Activated T-cell treated with anti-CD3 and anti-CD28 coated beads for 48 hours (primary cell): ENCODE results near the gene LYRM4.
"Not testable (repeated sequence)": the region's sequence is repeated elsewhere in the genome, so short reads cannot be mapped to it uniquely, and the experiment has no call there.

Experiments used
- DNase-seq: peaks from one replicate; pipeline ENCODE4 v3.0.0-alpha.2; 2020; ENCODE audit warnings: low read depth

The LYRM4 gene

DNA sequence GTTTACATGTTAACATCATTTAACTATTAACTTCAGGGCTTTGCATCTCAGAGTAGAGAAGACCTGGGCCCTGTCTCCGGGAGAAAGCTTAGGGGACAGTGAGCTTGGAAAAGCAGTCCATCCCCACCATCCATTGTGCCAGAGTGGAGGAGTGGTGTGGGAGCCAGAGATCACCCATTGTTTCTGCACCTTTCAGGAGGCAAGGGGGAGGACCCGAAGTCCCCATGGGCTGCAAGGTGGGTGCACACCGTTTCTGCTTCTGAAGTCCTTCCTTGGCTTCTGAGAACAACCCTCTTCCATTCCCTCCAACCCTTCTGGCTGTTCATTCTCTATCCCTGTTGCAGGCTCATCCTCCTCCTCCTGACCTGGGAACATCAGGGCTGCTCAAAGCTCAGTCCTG lies 179.6 kb downstream of the LYRM4 start:
- DNase-seq: no peak

GRCh38 chr6:5080574-5080973 lies 180.2 kb downstream of the LYRM4 start:
- DNase-seq: no peak

GRCh38 chr6:5079692-5080091 lies 181.1 kb downstream of the LYRM4 start:
- DNase-seq: no peak

GRCh38 chr6:5078121-5078669 lies 182.6 kb downstream of the LYRM4 start:
- DNase-seq: no peak

DNA sequence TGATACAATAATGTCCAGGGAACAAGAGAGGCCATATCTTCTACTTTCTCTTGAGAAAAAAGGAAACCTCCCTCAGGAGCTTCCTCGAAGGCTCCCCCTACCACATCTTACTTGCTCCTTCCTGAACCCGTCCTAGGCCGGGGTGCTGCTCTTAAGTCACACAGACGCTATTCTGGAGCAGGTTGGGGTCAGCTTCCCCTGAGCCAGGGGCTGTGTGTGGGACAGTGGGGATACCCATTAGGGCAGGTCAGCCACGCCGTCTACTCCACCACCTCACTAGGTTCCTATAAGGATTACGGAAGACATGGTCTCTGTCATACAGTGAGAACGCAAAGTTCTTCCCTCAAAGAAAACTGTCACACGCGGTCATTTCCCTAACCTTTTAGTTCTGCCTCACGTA lies 183.8 kb downstream of the LYRM4 start:
- no peak for DNase-seq

DNA sequence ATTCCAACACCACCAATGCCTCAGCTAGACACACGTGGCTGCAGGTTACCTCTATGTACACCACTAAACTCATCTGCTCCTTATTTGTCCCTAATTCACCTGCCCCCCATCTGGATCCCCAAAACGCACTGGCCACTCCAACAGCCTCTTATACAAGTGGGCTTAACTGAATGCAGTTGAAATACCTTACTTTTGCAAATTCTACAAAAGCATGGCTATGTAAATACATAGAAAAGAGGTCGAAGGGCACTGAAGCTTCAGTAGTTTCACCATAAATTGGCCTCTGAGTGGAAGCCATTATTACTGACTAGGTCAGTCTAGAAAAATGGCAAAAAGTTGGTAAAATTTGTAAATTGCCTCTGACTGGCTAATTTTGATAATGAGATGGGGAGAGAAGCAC lies 186.8 kb downstream of the LYRM4 start:
- DNase-seq: no peak

DNA sequence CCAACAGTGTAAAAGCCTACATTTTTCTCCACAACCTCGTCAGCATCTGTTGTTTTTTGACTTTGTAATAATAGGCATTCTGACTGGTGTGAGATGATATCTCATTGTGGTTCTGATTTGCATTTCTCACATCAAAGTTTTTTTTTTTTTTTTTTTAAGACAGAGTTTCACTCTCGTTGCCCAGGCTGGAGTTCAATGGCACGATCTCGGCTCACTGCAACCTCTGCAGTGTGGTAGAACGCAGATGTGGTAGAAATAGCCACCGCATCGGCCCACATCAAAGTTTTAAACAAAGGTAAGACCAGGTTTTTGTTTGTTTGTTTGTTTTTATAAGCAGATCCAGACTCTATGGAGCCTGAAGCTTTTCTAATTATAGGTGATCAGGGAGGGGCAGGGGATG lies 188.3 kb downstream of the LYRM4 start:
- DNase-seq: no peak

DNA sequence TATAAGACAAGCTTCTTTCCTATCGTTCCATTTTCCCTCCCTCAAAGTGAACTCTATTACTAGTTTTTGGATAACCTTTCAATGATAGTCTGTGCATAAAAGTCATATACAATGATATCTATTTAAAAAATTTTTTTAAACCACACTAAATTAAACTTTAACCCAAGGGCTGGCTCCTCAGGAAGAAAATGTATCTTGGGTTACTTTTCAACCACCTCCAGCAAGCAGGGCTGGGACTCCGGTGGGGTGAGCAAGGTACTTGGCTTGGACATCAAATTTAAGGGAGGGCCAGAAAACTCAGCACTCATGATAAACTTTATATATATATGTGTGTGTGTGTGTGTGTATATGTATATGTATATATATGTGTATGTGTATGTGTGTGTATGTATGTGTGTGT lies 189.5 kb downstream of the LYRM4 start:
- DNase-seq: no peak

DNA sequence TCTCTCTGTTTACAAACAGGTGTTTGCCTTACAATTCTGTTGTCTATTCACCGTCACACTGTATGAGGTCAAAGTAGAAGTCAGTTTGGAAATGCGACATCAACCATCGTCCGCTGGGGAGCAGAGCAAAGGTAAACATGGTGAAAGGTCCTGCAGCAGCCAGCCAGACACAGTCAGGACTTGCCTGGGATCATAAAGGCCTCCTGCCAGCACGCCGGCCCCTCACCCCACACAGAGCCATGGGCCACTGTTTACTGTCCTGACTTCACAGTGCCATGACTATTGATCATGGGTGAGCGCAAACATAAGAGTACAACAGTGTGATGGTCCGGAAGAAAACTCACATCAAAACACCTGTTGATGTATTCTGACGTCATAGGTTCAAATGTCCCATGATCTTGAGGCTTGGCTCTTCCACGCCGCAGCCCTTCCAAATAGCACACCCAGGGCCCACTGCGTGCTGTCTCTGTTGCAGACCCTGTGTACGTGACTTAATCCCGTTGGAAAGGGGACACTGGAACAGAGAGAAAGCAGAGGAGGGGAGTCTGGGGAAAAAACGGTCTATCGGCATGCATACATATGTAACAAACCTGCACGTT lies 192.5 kb downstream of the LYRM4 start:
- no peak for DNase-seq

- no peak for DNase-seq
Observed at GRCh38 chr6:5067305-5067704, 193.4 kb downstream of the LYRM4 start.

DNA sequence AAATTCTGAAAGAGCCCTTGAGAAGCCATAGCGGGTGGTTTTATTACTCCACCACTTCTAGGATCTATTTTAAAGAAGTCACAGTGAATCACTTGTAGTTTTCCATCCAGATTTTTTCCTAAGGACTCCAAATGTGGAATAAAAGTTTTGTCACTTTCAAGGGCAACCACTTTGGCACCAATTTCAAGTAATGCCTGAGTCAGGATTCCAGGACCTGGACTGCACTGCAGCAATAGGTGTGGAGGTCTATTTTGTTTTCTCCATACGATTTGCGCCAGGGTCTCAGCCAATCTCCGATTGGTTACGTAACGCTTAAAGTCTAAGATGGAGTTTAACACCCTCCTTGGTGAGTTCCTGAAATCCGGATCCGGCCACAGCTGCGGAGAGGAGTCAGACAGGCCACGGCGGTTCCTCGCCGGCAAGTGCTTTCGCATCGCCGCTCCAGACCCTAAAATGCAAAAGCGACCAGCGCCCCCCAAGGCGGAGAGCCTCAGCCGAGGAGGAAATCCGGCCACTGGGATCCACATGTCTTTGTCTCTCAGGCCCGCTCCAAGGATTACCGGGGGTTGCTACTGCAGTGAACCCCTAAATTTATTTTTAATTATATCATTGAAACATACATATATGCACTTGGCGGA lies 194.2 kb downstream of the LYRM4 start:
- no peak for DNase-seq

DNA sequence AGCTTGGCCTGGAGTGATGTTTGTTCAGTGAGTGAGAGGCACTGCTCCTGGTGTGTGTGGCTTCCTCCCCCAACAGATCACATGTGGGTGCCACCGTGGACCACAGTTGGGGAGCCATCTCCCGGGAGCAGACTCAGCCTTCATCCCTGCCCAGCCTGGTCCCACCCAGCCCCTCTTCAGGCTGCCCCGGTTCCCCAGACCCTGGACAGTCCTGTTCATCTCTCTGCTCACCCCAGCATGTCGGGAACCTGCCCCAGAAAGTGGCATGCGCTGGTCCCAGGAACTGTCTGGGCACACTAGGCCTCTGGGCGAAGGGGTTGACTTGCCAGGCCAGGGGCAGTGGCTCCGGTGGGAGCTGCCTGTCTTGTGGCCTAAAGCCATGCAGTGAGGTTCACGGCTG lies 197.1 kb downstream of the LYRM4 start:
- DNase-seq: no peak

DNA sequence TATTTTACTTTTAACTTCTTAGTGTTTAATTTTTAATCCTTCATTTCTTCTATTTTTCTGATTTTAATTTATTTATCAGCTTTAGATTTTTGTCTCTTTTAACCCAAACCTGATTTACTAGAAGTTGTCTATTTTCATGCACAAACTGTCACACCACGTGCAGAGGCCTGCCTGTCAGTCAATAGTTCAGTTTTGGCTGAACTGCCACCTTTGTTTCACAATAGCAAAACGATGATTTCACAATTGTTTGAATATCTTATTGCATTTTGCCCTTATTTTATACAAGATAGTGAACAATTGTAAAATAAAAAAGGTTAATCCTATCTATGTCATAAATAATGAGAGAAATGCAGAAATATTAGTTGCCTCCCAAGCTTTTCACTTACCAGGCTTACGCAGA lies 199.6 kb downstream of the LYRM4 start:
- DNase-seq: no peak

GRCh38 chr6:5060439-5060838 lies 200.3 kb downstream of the LYRM4 start:
- DNase-seq: not testable (repeated sequence)

DNA sequence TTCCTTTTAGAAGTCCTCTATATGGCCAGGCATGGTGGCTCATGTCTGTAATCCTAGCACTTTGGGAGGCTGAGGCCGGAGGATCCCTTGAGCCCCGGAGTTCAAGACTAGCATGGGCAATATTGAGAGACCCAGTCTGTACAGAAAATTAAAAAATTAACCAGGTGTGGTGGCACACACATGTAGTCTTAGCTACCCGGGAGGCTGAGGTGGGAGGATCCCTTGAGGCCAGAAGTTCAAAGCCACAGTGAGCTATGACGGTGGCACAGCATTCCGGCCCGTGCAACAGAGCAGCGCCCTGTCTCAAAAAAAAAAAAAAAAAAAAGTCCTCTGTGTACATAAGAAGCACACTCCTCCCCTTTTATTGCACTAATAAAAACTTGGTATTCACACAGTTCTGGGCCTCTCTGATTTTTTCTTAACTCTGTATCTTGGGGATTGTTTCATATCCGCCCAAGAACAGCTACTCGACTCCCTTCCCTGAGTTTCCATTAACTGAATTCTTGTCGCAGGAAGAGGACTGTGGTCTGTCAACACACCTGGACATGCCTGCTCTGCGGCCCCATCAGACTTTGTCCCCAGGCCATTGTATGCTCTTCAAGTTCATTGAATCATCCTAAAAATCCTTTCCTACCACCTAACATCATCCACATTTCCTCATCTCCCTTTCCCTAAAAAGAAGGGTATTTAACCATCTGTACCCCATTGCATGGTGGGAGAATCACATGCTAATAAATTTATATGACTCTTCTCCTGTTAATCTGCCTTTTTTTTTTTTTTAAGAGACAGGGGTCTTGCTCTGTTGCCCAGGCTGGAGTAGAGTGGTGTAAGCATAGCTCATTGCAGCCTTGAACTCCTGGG lies 201.5 kb downstream of the LYRM4 start:
- DNase-seq: no peak
